Posterior vena cava (tissue), 2 donors: Measurements from ENCODE around the gene SBNO1. TPM values are rescaled to one million over a fixed set of nuclear protein-coding genes. Genes with fewer than 3 reads are reported as not detected.

Experiments
- total RNA-seq, 2 donors: library from RNA; stranded (reverse); fragmentation: NEBNext Ultra II Directional; extraction: Animal tissue kit (Norgen Biotek cat#: 25700); gene quantifications; one replicate each; pipeline ENCODE4 v1.2.1, GENCODE V29; 2021
- donor health status: DM: yes; HTN: yes; CAD: no.
- donor health status: DM: yes; HTN: yes; CAD: no.

Gene SBNO1
- total RNA-seq, 2 donors from 2014 or later, result 26.1 to 31.2 TPM

Other genes with a start within 250 kb of the SBNO1 start
- 10 to 100 TPM; 17.2 to 24.7 TPM for gene PITPNM2, start 213.8 kb downstream of the SBNO1 start, total RNA-seq
- gene MPHOSPH9, start 131.7 kb downstream of the SBNO1 start, total RNA-seq, result 10 to 100 TPM; 12.6 to 18.7 TPM
- 1 to 10 TPM; 5.8 to 7.3 TPM for gene MTRFR, start 131.4 kb downstream of the SBNO1 start, total RNA-seq
- gene CDK2AP1, start 93.0 kb downstream of the SBNO1 start, total RNA-seq, result 100 to 1,000 TPM; 121 to 123 TPM
- 10 to 100 TPM; 52.2 to 56.1 TPM for gene KMT5A, start 19.3 kb upstream of the SBNO1 start, total RNA-seq
- 1 to 10 TPM; 4.8 to 5.3 TPM for gene RILPL2, start 71.8 kb upstream of the SBNO1 start, total RNA-seq
- gene SNRNP35, start 93.3 kb upstream of the SBNO1 start, total RNA-seq, result 10 to 100 TPM; 11.9 to 16.9 TPM
- 10 to 100 TPM; 20.7 to 23.4 TPM for gene RILPL1, start 168.9 kb upstream of the SBNO1 start, total RNA-seq
- gene TMED2, start 219.7 kb upstream of the SBNO1 start, total RNA-seq, result 100 to 1,000 TPM; 213 to 222 TPM
- 10 to 100 TPM in 1 of 2 donors, 1 to 10 TPM in 1; 9.8 to 19.8 TPM for gene DDX55, start 237.3 kb upstream of the SBNO1 start, total RNA-seq